NCI-H1930 (cell line): ENCODE data around the gene CCDC182.

ENCODE experiments used
- DNase-seq, 2 experiments: peaks; one replicate each; lab custom pipeline; 2025; lab: John Stamatoyannopoulos, UW

CCDC182 gene

GRCh38 chr17:57757735-57758134 is 12.6 kb upstream of the CCDC182 start:
- no peak for DNase-seq

GRCh38 chr17:57756951-57757350 is 11.9 kb upstream of the CCDC182 start:
- no peak for DNase-seq

- DNase-seq = no peak
Observed at GRCh38 chr17:57755480-57756070, 10.5 kb upstream of the CCDC182 start.

GRCh38 chr17:57752031-57752905 is 7.2 kb upstream of the CCDC182 start:
- DNase-seq = no peak

GRCh38 chr17:57751348-57751971 is 6.4 kb upstream of the CCDC182 start:
- DNase-seq = no peak

- DNase-seq = no peak
Observed at GRCh38 chr17:57750895-57751294, 5.8 kb upstream of the CCDC182 start.

- no peak for DNase-seq
Observed at GRCh38 chr17:57750109-57750871, 5.2 kb upstream of the CCDC182 start.

- DNase-seq = no peak
Observed at GRCh38 chr17:57749701-57750100, 4.6 kb upstream of the CCDC182 start.

GRCh38 chr17:57747221-57748017 is 2.3 kb upstream of the CCDC182 start:
- peak; percentile 40 to 43 for DNase-seq

GRCh38 chr17:57746221-57746620 is 1.1 kb upstream of the CCDC182 start:
- DNase-seq = no peak

GRCh38 chr17:57744195-57745170 is 616 bp downstream of the CCDC182 start:
- no peak for DNase-seq

GRCh38 chr17:57740235-57740528 is 4.9 kb downstream of the CCDC182 start:
- no peak for DNase-seq

- peak in 1 of 2 experiments; percentile 13 for DNase-seq
Observed at GRCh38 chr17:57739402-57740234, 5.5 kb downstream of the CCDC182 start.

- no peak for DNase-seq
Observed at GRCh38 chr17:57737450-57737849, 7.6 kb downstream of the CCDC182 start.

GRCh38 chr17:57735707-57736106 is 9.4 kb downstream of the CCDC182 start:
- peak in 1 of 2 experiments; percentile 45 for DNase-seq

GRCh38 chr17:57735230-57735629 is 9.9 kb downstream of the CCDC182 start:
- DNase-seq = no peak

- no peak for DNase-seq
Observed at GRCh38 chr17:57733085-57733484, 12.0 kb downstream of the CCDC182 start.

GRCh38 chr17:57732062-57732461 is 13.0 kb downstream of the CCDC182 start:
- no peak for DNase-seq

GRCh38 chr17:57730026-57730701 is 14.9 kb downstream of the CCDC182 start:
- DNase-seq = no peak
